GM18498 (cell line): ENCODE results near the gene TMEM131.

ENCODE experiments used
- ATAC-seq: cut with Tn5 transposase; IDR thresholded peaks from one replicate; pipeline ENCODE4 v1.9.1; 2021; ENCODE audit warnings: mild to moderate bottlenecking, moderate library complexity; ENCODE audit not compliant: unreplicated experiment

Gene TMEM131

GRCh38 chr2:97728091-97728731, 267.5 kb downstream of the TMEM131 start:
- no peak for ATAC-seq

- no peak for ATAC-seq
Observed at GRCh38 chr2:97727296-97727695, 268.5 kb downstream of the TMEM131 start.

GRCh38 chr2:97726261-97727064, 269.3 kb downstream of the TMEM131 start:
- no peak for ATAC-seq

- ATAC-seq: no peak
Observed at GRCh38 chr2:97724946-97725688, 270.6 kb downstream of the TMEM131 start.

- ATAC-seq: no peak
Observed at GRCh38 chr2:97724501-97724900, 271.2 kb downstream of the TMEM131 start.

GRCh38 chr2:97724073-97724410, 271.7 kb downstream of the TMEM131 start:
- no peak for ATAC-seq

- no peak for ATAC-seq
Observed at GRCh38 chr2:97723156-97724072, 272.3 kb downstream of the TMEM131 start.

- ATAC-seq: no peak
Observed at GRCh38 chr2:97722227-97722626, 273.5 kb downstream of the TMEM131 start.

- no peak for ATAC-seq
Observed at GRCh38 chr2:97720746-97721145, 275.0 kb downstream of the TMEM131 start.

GRCh38 chr2:97719362-97720155, 276.2 kb downstream of the TMEM131 start:
- no peak for ATAC-seq

GRCh38 chr2:97718942-97719341, 276.8 kb downstream of the TMEM131 start:
- ATAC-seq: no peak

GRCh38 chr2:97718051-97718882, 277.5 kb downstream of the TMEM131 start:
- peak; percentile 63 for ATAC-seq

GRCh38 chr2:97717613-97717995, 278.1 kb downstream of the TMEM131 start:
- no peak for ATAC-seq

GRCh38 chr2:97716695-97717612, 278.8 kb downstream of the TMEM131 start:
- ATAC-seq: no peak

- ATAC-seq: no peak
Observed at GRCh38 chr2:97715951-97716694, 279.6 kb downstream of the TMEM131 start.

- no peak for ATAC-seq
Observed at GRCh38 chr2:97714950-97715652, 280.6 kb downstream of the TMEM131 start.
